HL-60 (cell line): ENCODE results near the gene DAB2.

ENCODE experiments used
- DNase-seq, 2 experiments: peaks; one replicate each; pipeline ENCODE4 v3.0.0-alpha.2; 2010 to 2020; ENCODE audit warnings: low read depth in 1 of 2, low spot score in 1 of 2
- H3K27ac ChIP-seq: fragments of 250-450 bp; sonication (Bioruptor Pico); replicated peaks from 2 replicates; pipeline ENCODE4 v1.5.1; 2020; ENCODE audit warnings: mild to moderate bottlenecking, moderate library complexity
- H3K27me3 ChIP-seq: fragments of 250-450 bp; sonication (Bioruptor Pico); 2 replicates; pipeline ENCODE4 v1.5.1; 2021; ENCODE audit warnings: mild to moderate bottlenecking, moderate library complexity; ENCODE audit not compliant: insufficient read depth, poor library complexity, severe bottlenecking
- H3K4me3 ChIP-seq: replicated peaks from 2 replicates; pipeline ENCODE4 v1.5.1; 2011; ENCODE audit warnings: mild to moderate bottlenecking, control low read depth, low read length; ENCODE audit not compliant: insufficient read depth
- CTCF ChIP-seq: IDR thresholded peaks from one replicate; pipeline ENCODE4 v1.5.1; 2011; ENCODE audit warnings: low read length, control low read depth, inconsistent platforms; ENCODE audit not compliant: insufficient read depth
- GABPA ChIP-seq: IDR thresholded peaks from 2 replicates; pipeline ENCODE4 v1.6.1; 2012; ENCODE audit warnings: low read depth
- POLR2AphosphoS5 ChIP-seq: IDR thresholded peaks from 2 replicates; pipeline ENCODE4 v1.6.1; 2012; ENCODE audit warnings: low read depth
- REST ChIP-seq: IDR thresholded peaks from 2 replicates; pipeline ENCODE4 v1.6.1; 2012; ENCODE audit warnings: low read depth; ENCODE audit not compliant: insufficient replicate concordance
- SPI1 ChIP-seq: IDR thresholded peaks from 2 replicates; pipeline ENCODE4 v1.6.1; 2012; ENCODE audit warnings: low read depth, mild to moderate bottlenecking, borderline replicate concordance

Gene DAB2

GRCh38 chr5:39377613-39378012, 47.2 kb downstream of the DAB2 start:
- H3K27me3 ChIP-seq: peaks cover 3% of the 10 kb centered on the region
- H3K4me3 ChIP-seq: no peak overlapping the region
- no peak overlapping the region for H3K27ac ChIP-seq
- TF ChIP-seq SPI1: no peak
- TF ChIP-seq POLR2AphosphoS5: no peak
- no peak for TF ChIP-seq GABPA
- no peak for TF ChIP-seq CTCF
- TF ChIP-seq REST: no peak
- DNase-seq: no peak

- peak in 1 of 2 experiments; percentile 38 for DNase-seq
- H3K27ac ChIP-seq: no peak overlapping the region
- H3K4me3 ChIP-seq: no peak overlapping the region
- no peak for TF ChIP-seq REST
- TF ChIP-seq CTCF: peak; percentile 69
- peaks cover 4% of the 10 kb centered on the region for H3K27me3 ChIP-seq
Observed at GRCh38 chr5:39376293-39376714, 48.5 kb downstream of the DAB2 start.

- H3K4me3 ChIP-seq: no peak overlapping the region
- DNase-seq: no peak
- no peak overlapping the region for H3K27ac ChIP-seq
- TF ChIP-seq REST (no peak), SPI1 (no peak), POLR2AphosphoS5 (no peak), CTCF (no peak), GABPA (no peak)
- peaks cover 5% of the 10 kb centered on the region for H3K27me3 ChIP-seq
Observed at GRCh38 chr5:39373791-39374190, 51.0 kb downstream of the DAB2 start.
